Measurements from ENCODE around the gene SLF1.

SLF1 gene

GRCh38 chr5:94700592-94700991 lies 82.1 kb downstream of the SLF1 start:
- no peak overlapping the region for H3K4me3 ChIP-seq (replicated peaks; ENCODE audit: low read depth, low read length)
- no peak for DNase-seq (ENCODE audit: extremely low read depth, low read depth)
- no peak for TF ChIP-seq CTCF (IDR thresholded peaks at IDR 0.05; ENCODE audit: low read depth, low read length, missing control alignments)

DNA sequence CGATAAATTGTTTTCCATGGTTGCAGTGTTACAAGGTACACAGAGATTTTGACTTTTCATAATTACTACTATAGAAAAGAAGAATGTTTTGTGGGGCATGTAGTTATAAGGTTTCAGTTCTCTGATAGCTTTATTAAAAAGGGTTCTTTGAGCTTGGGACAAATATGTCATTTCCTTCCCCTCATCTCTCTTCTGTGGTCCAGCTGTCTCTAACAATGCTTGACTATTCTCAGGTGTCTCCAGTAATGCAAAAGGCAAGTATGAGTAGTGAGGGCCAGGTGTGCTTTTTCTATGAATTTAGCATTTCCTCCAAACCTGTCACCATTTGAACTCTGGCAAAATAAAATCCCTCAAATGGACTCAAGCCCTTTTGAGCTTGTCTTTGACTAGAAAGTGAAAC lies 84.3 kb downstream of the SLF1 start:
- DNase-seq (ENCODE audit: extremely low read depth, low read depth), result no peak

GRCh38 chr5:94705427-94705826 lies 87.0 kb downstream of the SLF1 start:
- H3K4me3 ChIP-seq (replicated peaks; ENCODE audit: low read depth, low read length), result no peak overlapping the region
- DNase-seq (ENCODE audit: extremely low read depth, low read depth), result no peak
- TF ChIP-seq CTCF (IDR thresholded peaks at IDR 0.05; ENCODE audit: low read depth, low read length, missing control alignments), result no peak

More for the DNA sequence above, 84.3 kb downstream of the SLF1 start:
- H3K4me3 ChIP-seq (replicated peaks; ENCODE audit: low read depth, low read length), result no peak overlapping the region
- no peak for TF ChIP-seq CTCF (IDR thresholded peaks at IDR 0.05; ENCODE audit: low read depth, low read length, missing control alignments)

GRCh38 chr5:94707359-94707758 lies 88.9 kb downstream of the SLF1 start:
- no peak for TF ChIP-seq CTCF (IDR thresholded peaks at IDR 0.05; ENCODE audit: low read depth, low read length, missing control alignments)
- DNase-seq (ENCODE audit: extremely low read depth, low read depth), result no peak
- no peak overlapping the region for H3K4me3 ChIP-seq (replicated peaks; ENCODE audit: low read depth, low read length)

- no peak for DNase-seq (ENCODE audit: extremely low read depth, low read depth)
- H3K4me3 ChIP-seq (replicated peaks; ENCODE audit: low read depth, low read length), result no peak overlapping the region
- TF ChIP-seq CTCF (IDR thresholded peaks at IDR 0.05; ENCODE audit: low read depth, low read length, missing control alignments), result no peak
Measured at GRCh38 chr5:94709277-94709676, 90.8 kb downstream of the SLF1 start.

DNA sequence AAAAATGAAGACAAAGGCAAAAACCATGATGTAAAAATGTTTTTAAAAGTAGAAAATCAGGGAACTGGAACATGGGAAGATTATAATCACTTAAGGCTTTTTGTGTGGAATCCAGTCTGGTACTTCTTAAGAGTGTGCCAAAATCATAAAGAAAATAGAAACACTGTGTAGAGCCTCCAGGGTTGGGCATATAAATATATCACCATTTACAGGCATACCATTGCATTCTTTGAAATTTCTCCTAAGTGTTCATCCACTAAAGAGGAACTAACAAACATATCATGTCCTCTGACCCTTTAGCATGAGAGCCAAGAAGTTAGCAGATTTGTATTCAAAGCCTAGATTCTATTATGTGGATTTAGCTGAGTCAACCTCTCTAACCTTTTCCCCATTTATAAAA lies 93.3 kb downstream of the SLF1 start:
- TF ChIP-seq CTCF (IDR thresholded peaks at IDR 0.05; ENCODE audit: low read depth, low read length, missing control alignments), result no peak
- H3K4me3 ChIP-seq (replicated peaks; ENCODE audit: low read depth, low read length), result no peak overlapping the region
- no peak for DNase-seq (ENCODE audit: extremely low read depth, low read depth)

DNA sequence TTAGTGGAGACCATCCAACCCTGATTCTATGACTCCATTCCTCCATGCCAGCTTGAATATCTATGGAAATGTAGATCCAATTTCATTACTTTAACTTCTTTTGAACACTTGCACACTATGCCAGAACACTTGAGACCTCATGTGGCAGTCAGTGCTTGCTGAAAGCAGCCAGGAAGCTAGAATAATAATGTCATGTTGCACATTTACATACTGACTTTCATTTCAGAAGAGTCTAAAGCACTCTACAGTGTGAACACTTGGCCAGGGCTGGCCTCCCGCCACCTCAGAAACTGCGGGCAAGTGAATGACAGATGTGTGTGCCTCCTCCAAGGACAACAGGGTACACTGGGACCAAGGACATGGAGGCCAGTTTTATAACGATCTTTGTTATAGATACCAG lies 97.3 kb downstream of the SLF1 start:
- TF ChIP-seq CTCF (IDR thresholded peaks at IDR 0.05; ENCODE audit: low read depth, low read length, missing control alignments), result no peak
- DNase-seq (ENCODE audit: extremely low read depth, low read depth), result no peak
- H3K4me3 ChIP-seq (replicated peaks; ENCODE audit: low read depth, low read length), result no peak overlapping the region

Data from HFF-Myc (cell line).